Right ventricle myocardium inferior (tissue), 1 donor: Measurements from ENCODE around the gene SNRNP48. TPM values are rescaled to one million over a fixed set of nuclear protein-coding genes. Genes with fewer than 3 reads are reported as not detected.

Experiments
- ATAC-seq: fragments of 200-7000 bp; cut with Tn5 transposase; one replicate; pipeline ENCODE4 v1.9.1; 2020; ENCODE audit warnings: mild to moderate bottlenecking, moderate library complexity
- DNase-seq: peaks from one replicate; pipeline ENCODE4 v3.0.0; 2021; ENCODE audit errors: missing footprints
- intact Hi-C: fragments of 100-400 bp; cut with DNase I; formaldehyde crosslinking; loops from one replicate; pipeline ENCODE4 v1.11.0; 2022
- long read RNA-seq: library from polyadenylated mRNA; unstranded; transcript quantifications from one replicate; pipeline ENCODE4 v2.0.0, GENCODE V29; 2021
- total RNA-seq: library from RNA; stranded (reverse); fragmentation: NEBNext Ultra II Directional; extraction: Animal tissue kit (Norgen Biotek cat#: 25700); gene quantifications from one replicate; pipeline ENCODE4 v1.2.1, GENCODE V29; 2021
- donor health status: DM: no; HTN: yes; CAD: no; lungs with severe emphysema.

SNRNP48 gene, protein sequence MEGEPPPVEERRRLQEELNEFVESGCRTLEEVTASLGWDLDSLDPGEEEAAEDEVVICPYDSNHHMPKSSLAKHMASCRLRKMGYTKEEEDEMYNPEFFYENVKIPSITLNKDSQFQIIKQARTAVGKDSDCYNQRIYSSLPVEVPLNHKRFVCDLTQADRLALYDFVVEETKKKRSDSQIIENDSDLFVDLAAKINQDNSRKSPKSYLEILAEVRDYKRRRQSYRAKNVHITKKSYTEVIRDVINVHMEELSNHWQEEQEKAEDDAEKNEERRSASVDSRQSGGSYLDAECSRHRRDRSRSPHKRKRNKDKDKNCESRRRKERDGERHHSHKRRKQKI
- total RNA-seq, result 16.2 TPM
- long read RNA-seq, full-length matches to known transcripts, result 5 of 6 reads
- long read RNA-seq, partial matches to known transcripts, result 0 of 6 reads
- long read RNA-seq, other reads (novel, unspliced or antisense), result 1 of 6 reads

DNA sequence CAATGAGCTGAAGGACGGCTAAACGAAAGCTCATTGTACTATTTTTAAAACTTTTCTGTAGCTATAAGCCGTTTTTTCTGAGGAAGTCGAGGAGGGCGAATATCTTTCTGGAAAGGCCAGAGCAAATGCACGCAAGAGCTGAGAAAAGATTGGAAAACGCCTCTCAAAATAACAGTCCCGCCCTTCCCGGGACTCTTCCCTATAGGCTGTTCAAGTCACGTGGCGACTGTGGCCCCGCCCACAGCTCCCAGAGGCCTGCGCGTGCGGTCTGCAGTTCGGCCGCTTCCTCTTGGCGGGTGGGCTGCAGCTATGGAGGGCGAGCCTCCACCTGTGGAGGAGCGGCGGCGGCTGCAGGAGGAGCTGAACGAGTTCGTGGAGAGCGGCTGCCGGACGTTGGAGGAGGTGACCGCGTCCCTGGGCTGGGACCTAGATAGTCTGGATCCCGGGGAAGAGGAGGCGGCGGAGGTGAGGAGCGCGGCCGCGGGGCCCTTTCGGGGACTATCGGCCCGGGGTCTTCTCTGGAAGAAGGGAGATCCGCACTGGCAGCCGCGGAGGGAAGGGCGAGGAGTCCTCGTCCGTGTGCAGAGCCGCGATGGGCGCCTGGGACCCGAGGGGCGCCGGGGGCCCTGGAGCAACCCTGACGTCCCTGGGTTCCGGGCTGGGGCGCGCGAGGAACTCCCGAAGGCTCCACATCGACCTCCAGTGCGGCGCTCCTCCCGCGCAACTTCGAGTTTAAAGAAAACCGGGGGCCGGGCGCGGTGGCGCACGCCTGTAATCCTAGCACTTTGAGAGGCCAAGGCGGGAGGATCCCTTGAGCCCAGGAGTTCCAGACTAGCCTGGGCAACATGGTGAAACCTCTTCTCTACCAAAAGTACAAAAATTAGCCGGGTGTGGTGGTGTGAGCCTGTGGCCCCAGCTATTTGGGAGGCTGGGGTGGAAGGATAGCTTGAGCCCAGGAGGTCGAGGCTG lies at the start of gene SNRNP48:
SNRNP48 (plus strand) TSS at position 250 of the 969 bp plus-strand sequence; CDS start at position 310, 60 bp downstream.
- peak; percentile 99 for ATAC-seq
- intact Hi-C loops, result loop anchor here (10.0 kb wide), 1 partner anchor 165 kb away; no protein-coding TSS in a partner anchor
- DNase-seq, result peak; percentile 97

DNA sequence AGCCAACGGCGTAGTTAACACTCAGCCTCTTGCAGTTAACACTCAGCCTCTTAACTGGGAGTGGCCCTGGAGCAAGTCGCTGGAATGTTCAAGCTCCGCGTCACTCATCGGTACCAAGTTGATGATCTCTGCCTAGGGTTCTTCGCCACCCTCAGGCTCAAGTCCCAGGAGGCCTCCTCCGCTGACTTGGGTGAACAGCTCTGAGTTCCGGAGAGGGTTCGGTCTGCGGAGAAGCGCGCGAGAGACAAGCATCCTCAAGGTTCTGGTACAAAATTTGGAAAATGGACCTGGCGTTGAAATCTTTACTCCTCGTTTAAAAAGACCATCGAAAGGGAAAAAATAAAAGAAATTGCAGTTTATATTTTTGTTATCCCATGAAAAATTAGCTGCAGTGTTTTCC lies 49.4 kb upstream of the SNRNP48 start:
- intact Hi-C loops, result loop anchor here (2.0 kb wide), 1 partner anchor 74 kb away; no protein-coding TSS in a partner anchor
- ATAC-seq (peak; percentile 70), DNase-seq (no peak)

DNA sequence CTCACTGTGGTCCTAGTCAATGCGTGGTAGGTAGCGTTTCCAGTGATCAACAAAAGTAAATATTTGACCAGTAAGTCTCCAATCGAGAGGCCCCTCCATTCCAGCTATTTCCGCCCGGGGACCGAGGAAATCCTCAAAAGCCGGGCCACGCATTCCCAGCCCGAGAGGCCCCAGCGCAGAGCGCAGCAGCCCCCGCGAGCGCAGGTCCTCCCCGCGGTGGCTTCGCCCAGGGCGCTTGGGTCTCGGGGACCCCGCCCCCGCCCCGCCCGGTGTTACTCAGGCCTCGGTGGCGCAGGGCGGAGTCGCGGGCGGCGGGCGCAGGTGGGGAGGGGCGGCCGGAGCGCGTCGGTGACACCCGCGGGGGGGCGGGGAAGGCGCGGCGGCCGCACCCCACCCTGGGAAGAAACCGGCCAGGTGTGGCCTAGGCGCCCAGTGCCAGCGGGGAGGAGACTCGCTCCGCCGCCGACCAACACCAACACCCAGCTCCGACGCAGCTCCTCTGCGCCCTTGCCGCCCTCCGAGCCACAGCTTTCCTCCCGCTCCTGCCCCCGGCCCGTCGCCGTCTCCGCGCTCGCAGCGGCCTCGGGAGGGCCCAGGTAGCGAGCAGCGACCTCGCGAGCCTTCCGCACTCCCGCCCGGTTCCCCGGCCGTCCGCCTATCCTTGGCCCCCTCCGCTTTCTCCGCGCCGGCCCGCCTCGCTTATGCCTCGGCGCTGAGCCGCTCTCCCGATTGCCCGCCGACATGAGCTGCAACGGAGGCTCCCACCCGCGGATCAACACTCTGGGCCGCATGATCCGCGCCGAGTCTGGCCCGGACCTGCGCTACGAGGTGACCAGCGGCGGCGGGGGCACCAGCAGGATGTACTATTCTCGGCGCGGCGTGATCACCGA lies 48.6 kb upstream of the SNRNP48 start, which contains the start of gene DSP:
DSP (plus strand) TSS at position 497 of the 890 bp plus-strand sequence; CDS start at position 742, 245 bp downstream.
- intact Hi-C loops, result loop anchor here (1.0 to 2.0 kb wide), 3 partner anchors 19 to 116 kb away; no protein-coding TSS in a partner anchor
- peak; percentile 81 for ATAC-seq
- peak; percentile 85 for DNase-seq

DNA sequence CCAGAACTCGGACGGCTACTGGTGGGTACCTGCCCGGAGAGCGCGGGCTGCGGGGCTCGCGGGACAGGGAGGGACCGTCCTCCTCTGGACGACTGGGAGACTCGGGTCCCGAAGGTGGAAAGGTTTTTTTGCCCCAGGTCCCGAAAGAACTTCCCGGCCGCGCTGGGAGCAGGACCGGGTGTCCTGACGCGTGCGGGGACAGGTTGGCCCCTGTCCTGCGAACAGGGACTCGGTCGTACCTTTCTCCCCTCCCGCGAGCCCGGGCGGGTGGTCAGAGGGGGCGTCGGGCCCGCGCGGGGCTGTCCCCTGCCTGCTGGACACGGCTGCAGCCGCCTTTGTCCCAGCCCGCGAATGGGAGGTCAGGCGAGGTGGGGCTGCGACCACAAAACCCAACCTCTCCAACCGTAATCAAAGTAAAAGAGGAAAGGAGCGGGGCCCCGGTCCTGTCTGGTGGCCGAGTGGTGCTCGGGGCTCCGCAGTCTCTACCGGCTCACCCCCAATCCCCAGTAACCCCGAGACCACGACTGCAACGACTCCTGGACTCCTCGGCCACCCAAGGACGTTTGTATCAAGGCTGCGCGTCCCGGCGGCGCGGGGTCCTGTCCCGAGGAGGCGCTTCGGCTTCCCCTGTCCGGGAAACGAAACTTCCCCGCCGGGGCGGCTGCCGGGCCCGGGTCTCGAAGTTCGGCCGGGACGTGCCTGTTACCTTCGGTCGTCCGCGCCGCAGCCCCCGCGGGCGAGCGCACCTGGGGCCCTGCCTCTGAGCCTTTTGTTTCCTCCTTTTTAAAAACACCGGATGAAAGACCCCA lies 47.7 kb upstream of the SNRNP48 start:
- peak; percentile 75 for DNase-seq
- peak; percentile 6 for ATAC-seq
- intact Hi-C loops, result loop anchor here (2.0 kb wide), 1 partner anchor 19 kb away; no protein-coding TSS in a partner anchor

DNA sequence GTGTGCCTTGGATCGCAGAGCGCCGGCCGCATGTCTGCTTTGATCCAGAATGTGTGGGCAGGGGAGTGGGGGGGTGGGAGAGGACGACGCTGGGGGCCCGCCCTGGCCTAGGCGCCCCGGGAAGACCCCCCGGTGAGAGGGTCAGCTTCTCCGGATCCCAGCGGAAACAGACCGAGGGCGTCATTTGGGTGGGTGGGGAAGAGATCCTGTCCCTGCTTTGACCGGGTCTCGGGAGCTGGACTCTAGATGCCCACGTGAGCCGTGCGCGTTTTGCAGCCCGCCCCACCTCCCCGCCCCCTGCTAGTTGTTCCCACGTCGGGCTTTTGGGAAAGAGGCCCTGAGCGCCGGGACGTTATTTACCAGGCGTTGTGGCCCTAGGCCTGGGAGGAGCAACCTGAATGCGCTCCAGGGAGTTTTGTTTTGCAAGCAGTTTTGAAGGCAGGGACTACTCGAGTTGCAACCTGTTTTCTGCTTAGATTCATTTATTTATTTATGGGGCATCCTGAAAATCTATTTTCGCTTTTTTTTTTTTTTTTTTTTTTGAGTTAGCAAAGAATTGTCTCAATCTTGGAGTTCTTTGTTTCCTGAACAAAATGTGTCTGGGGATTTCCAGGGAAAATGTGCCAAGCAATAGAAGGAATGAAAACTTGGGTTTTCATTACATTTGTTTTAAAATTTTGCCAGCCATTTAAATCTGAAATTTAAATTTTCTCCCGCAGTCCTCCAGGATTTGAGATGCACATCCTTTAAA lies 46.9 kb upstream of the SNRNP48 start:
- intact Hi-C loops, result loop anchor here (2.0 kb wide), 1 partner anchor 18 kb away; no protein-coding TSS in a partner anchor
- DNase-seq (peak; percentile 73), ATAC-seq (peak; percentile 61)

DNA sequence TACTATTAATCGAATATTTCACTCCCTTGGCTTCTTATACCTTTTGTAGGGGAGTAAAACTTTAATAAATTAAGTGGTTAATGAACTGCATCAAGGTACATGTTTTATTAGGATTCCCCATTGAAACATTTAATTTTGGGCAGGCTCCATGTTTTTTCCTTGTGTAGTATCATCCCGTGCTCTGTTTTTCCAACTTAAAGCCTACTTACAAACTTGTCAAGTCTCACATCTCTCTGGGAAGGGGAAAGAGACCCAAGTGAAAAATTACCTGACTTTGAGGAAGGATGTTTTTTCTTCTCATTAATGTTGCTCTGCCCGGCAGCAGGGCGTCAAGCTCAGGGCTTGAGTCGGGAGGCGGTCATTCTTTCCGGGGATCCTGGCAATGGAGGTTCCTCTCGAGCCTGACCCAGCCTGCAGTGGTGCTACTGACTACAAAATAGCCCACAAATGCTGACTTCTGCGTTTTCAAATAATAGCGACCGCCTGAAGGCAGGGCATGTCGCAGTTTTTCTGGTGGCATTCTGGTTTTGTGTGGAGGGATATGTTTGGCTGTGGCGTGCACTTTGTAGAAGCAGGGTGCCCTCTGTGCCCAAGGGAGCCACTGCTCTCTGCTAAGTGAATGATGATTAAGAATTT lies 46.1 kb upstream of the SNRNP48 start:
- no peak for DNase-seq
- ATAC-seq, result no peak
- intact Hi-C loops, result loop anchor here (2.0 kb wide), 1 partner anchor 17 kb away; no protein-coding TSS in a partner anchor

DNA sequence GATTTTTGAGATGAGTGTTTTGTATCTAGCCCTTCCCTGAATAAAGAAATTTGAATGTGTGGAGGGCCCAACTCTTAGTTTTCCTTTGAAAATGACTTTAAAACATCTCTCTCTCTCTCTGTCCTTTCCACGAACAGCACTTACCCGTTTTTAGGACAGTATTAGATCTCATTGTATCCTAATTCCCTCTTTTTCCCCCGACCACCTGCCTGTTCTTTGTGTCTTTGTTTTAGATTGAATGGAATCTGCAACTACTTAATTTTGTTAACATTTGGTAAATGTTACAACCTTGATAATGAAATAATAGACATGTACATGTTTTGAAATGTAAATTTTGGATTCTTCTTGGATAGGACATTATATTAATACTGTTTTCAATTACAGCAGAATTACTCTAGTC lies 45.4 kb upstream of the SNRNP48 start:
- no peak for DNase-seq
- intact Hi-C loops, result no loop called here
- no peak for ATAC-seq

DNA sequence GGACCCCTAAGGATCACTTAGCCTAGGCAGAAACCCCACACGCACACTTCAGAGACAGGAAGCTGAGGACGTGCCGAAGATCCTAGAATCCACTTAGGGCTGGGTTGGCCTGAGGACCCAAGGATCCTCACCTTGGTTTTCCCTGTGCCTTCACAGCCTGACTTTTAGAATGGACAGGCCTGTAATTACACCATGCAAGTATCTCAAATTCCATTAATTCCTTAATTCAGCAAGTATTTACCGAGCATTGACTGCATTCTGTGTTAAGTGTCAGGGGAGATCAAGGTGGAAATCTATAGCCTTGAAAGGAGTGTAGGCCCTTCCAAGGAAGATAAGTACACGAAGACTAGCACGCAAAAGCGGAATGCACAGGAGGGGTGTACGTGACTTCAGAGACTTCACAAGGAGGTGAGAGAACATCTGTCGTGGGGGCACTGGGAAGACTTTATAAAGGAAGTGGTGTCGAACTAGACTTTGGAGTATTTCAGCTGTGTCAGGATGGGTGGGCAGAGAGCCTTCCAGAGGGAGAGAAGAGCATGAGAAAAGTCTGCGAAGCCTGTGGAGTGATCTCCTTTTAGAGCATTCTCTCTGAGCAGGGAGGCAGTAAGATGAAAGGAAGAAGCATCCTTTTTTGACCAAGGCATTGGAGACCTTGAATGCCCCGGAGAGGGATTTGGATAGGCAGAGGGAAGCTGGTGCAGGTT lies 44.5 kb upstream of the SNRNP48 start:
- intact Hi-C loops, result no loop called here
- ATAC-seq (no peak), DNase-seq (no peak)

DNA sequence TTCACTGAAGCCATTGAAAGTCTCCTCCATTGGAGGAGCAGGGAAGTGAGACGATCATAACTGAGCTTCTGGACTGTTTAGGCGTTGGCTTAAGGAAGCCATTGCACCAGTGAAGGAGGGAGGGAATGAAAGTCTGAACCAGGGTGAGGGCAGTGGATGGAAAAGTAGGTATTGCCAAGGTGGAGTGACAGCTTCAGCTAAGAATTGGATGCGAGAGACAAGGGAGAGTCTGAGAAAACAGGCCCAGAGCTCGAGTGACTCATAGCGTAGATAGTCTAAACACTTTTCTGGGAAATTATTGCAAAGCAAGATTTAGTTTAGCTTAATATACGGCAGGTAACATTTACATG lies 44.0 kb upstream of the SNRNP48 start:
- intact Hi-C loops, result no loop called here
- ATAC-seq (no peak), DNase-seq (no peak)

DNA sequence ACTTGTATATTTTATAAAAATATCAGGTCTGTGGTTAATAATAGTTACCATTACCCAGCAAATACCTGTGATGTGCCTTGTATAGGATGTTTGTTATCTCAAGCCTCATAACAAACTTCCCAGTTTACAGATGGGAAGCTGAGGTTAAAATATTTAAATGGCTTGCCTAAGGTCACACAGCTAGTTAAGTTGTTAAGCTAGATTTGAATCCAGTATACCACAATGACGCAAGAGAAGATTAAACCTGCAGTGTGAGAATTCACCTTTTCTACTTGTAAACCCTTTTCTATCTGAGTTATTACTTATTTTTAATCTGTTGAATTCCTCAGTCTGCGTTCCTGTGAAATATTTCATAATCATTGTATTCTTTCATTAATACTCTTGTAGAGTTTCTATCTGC lies 43.6 kb upstream of the SNRNP48 start:
- no peak for ATAC-seq
- no peak for DNase-seq
- intact Hi-C loops, result no loop called here

DNA sequence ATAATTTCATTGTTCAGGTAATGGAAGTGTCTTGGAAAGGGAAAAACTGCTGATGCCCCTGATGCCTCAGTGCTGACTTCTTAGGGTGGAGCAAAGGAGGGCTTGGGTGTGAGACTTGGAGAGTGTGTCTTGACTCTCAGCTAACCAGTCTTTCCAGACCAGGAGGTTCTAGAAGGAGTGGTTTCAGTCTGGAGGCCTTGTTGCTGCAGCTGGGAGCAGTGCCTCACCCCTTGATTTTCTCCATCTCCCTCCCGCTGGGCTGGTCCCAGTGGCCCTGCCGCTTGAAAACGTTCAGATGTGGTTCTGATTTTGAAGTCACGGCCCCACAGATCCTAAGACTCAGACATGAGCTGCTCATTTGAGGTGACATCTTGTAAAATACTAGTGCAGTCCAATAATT lies 43.1 kb upstream of the SNRNP48 start:
- DNase-seq (no peak), ATAC-seq (no peak)
- intact Hi-C loops, result no loop called here

DNA sequence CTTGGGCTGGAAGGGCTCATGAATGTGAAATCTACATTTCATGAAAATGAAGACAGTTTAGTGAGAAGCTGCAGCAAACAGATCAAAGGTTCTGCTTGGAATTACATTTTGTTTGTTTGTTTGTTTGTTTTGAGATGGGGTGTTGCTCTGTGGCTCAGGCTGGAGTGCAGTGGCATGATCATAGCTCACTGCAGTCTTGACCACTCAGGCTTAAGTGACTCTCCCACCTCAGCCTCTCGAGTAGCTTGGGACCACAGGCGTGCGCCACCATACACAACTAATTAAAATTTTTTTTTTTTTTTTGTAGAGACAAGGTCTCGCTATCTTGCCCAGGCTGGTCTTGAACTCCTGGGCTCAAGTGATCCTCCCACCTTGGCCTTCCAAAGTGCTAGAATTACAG lies 42.7 kb upstream of the SNRNP48 start:
- DNase-seq (no peak), ATAC-seq (no peak)
- intact Hi-C loops, result no loop called here

DNA sequence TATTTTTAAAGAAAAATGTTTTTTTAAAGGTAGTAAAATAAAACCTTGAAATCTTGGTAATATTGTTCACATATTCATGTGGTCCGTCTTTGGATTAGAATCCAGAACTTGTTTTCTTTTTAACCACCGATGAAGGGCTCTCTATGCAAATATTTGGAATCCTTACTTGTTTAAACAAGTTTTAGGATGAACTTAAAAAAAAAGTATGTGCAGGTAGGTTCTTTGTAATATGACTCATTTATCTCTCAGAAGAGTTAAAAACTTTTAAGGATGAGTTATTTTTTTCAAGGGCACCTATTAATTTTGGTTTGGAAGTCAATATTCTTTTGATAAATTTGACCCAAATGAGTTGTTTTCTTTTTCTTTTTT lies 39.6 kb upstream of the SNRNP48 start:
- intact Hi-C loops, result no loop called here
- DNase-seq (no peak), ATAC-seq (no peak)

DNA sequence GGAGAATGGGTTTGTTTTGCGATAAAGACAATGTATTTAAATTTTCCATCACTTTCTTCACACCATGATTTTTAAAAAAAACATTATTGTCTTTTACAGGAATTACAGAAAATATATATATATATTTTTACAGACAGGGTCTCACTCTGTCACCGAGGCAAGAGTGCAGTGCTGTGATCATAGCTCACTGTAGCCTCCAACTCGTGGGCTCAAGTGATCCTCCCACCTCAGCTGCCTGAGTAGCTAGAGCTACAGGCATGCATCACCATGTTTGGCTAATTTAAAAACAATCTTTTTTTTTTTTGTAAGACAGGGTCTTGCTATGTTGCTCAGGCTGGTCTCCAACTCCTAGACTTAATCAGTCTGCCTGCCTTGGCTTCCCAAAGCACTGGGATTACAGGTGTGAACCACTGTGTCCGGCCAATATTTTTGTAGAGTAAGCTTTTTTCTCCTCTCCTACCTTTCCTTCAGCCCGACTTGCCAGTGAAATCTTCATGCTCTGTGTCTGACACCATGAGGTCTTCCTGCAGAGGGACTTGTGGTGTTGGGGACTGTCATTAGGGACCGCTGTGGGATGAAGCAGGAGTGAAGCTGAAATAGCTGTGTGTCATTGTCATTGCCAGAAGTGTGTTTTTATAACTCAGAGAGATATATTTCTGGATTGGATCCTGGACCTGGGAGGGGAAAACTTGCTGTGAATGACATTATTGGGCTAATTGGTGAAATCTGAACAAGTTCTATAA lies 35.3 kb upstream of the SNRNP48 start:
- DNase-seq (no peak), ATAC-seq (peak; percentile 39)
- intact Hi-C loops, result no loop called here

DNA sequence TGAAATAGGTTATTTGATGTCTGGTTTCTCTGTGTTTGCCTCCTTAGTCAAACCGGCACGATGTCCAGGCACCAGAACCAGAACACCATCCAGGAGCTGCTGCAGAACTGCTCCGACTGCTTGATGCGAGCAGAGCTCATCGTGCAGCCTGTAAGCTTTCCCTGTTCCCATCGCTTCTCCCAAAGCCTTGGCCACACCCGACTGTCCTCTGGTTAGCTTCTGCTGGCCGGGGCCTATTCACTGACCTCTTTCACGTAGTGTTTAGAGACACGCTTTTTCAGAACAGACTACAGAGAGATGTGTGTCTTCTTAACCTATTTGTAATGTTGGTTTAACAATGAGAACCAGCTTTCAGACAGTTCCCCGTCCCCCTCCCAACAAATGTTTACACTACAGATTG lies 34.3 kb upstream of the SNRNP48 start:
- intact Hi-C loops, result no loop called here
- no peak for ATAC-seq
- no peak for DNase-seq
